Midbrain (tissue), 1 donor: Measurements from ENCODE around the gene TEKT5.

Experiments
- DNase-seq: peaks from one replicate; lab custom pipeline; 2025; lab: John Stamatoyannopoulos, UW

Gene TEKT5

GRCh38 chr16:10579965-10580882, 114.5 kb downstream of the TEKT5 start, which contains the start of gene EMP2:
Gene EMP2, minus strand, starts transcription at chr16:10580598. Its CDS starts 32,981 bp downstream, at chr16:10547617.
- DNase-seq = peak; percentile 38

GRCh38 chr16:10579575-10579964, 115.2 kb downstream of the TEKT5 start:
- DNase-seq = no peak

GRCh38 chr16:10578474-10579316, 116.0 kb downstream of the TEKT5 start:
- no peak for DNase-seq
